Lower lobe of right lung (tissue), 2 donors: ENCODE results near the gene FGD6. TPM values are rescaled to one million over a fixed set of nuclear protein-coding genes. Genes with fewer than 3 reads are reported as not detected.

Experiments used
- ATAC-seq, 2 donors: fragments of 200-7000 bp; cut with Tn5 transposase; one replicate each; pipeline ENCODE4 v1.9.1; 2020 to 2022; ENCODE audit warnings: mild to moderate bottlenecking in 2 of 2, moderate library complexity in 2 of 2
- DNase-seq: peaks from one replicate; pipeline ENCODE4 v3.0.0-alpha.2; 2020
- H3K27ac ChIP-seq: fragments of 200-600 bp; one replicate; pipeline ENCODE4 v1.8.0; 2022
- H3K27me3 ChIP-seq: fragments of 200-600 bp; one replicate; pipeline ENCODE4 v1.8.0; 2022; ENCODE audit warnings: low read depth
- H3K36me3 ChIP-seq: fragments of 200-600 bp; one replicate; pipeline ENCODE4 v1.8.0; 2022; ENCODE audit warnings: mild to moderate bottlenecking
- H3K4me1 ChIP-seq: fragments of 200-600 bp; one replicate; pipeline ENCODE4 v1.8.0; 2022
- H3K4me3 ChIP-seq: fragments of 200-600 bp; one replicate; pipeline ENCODE4 v1.8.0; 2022; ENCODE audit warnings: mild to moderate bottlenecking
- H3K9me3 ChIP-seq: fragments of 200-600 bp; one replicate; pipeline ENCODE4 v1.8.0; 2022
- CTCF ChIP-seq: fragments of 200-600 bp; IDR thresholded peaks from one replicate; pipeline ENCODE4 v1.8.0; 2022; ENCODE audit warnings: antibody characterized with exemption, mild to moderate bottlenecking
- intact Hi-C: fragments of 100-400 bp; cut with DNase I; formaldehyde crosslinking; loops from one replicate; pipeline ENCODE4 v1.11.0; 2022
- total RNA-seq: library from RNA; stranded (reverse); fragmentation: NEBNext Ultra II Directional; extraction: Animal tissue kit (Norgen Biotek cat#: 25700); gene quantifications from one replicate; pipeline ENCODE4 v1.2.1, GENCODE V29; 2021
- donor health status: DM: no; HTN: yes; CAD: no; lungs with severe emphysema.

Gene FGD6
- total RNA-seq, 1 donor from 2014 or later = 22.9 TPM

GRCh38 chr12:95205016-95205624 lies 12.1 kb downstream of the FGD6 start:
- H3K36me3 ChIP-seq = no peaks in the 10 kb centered on the region
- no peak overlapping the region for H3K4me3 ChIP-seq
- H3K27me3 ChIP-seq = no peaks in the 10 kb centered on the region
- no peak for TF ChIP-seq CTCF
- H3K27ac ChIP-seq = peak overlapping the region; percentile 69
- intact Hi-C loops = no loop called here
- no peak for DNase-seq
- H3K4me1 ChIP-seq = peaks cover 57% of the 10 kb centered on the region
- no peak for ATAC-seq
- H3K9me3 ChIP-seq = no peaks in the 10 kb centered on the region

- intact Hi-C loops = no loop called here
- Histone ChIP-seq H3K4me3 (no peak overlapping the region), H3K27me3 (no peaks in the 10 kb centered on the region), H3K4me1 (peaks cover 64% of the 10 kb centered on the region), H3K9me3 (no peaks in the 10 kb centered on the region), H3K27ac (peak overlapping the region; percentile 69), H3K36me3 (no peaks in the 10 kb centered on the region)
- peak; percentile 78 to 80 for ATAC-seq
- DNase-seq = peak; percentile 57
- no peak for TF ChIP-seq CTCF
Measured at GRCh38 chr12:95204141-95204866, 13.0 kb downstream of the FGD6 start.

GRCh38 chr12:95203487-95204030 lies 13.7 kb downstream of the FGD6 start:
- H3K4me3 ChIP-seq = no peak overlapping the region
- no peak for TF ChIP-seq CTCF
- intact Hi-C loops = no loop called here
- peak overlapping the region; percentile 12 for H3K27ac ChIP-seq
- H3K4me1 ChIP-seq = peaks cover 64% of the 10 kb centered on the region
- H3K9me3 ChIP-seq = no peaks in the 10 kb centered on the region
- DNase-seq (no peak), ATAC-seq (no peak)
- no peaks in the 10 kb centered on the region for H3K27me3 ChIP-seq
- no peaks in the 10 kb centered on the region for H3K36me3 ChIP-seq

- Histone ChIP-seq H3K27ac (peak overlapping the region; percentile 0), H3K27me3 (no peaks in the 10 kb centered on the region), H3K9me3 (no peaks in the 10 kb centered on the region), H3K4me1 (peaks cover 64% of the 10 kb centered on the region), H3K4me3 (no peak overlapping the region), H3K36me3 (no peaks in the 10 kb centered on the region)
- no peak for DNase-seq
- ATAC-seq = no peak
- no peak for TF ChIP-seq CTCF
- intact Hi-C loops = no loop called here
Measured at GRCh38 chr12:95202691-95203486, 14.4 kb downstream of the FGD6 start.

GRCh38 chr12:95201056-95201670 lies 16.1 kb downstream of the FGD6 start:
- Histone ChIP-seq H3K27me3 (no peaks in the 10 kb centered on the region), H3K4me3 (no peak overlapping the region), H3K4me1 (peaks cover 61% of the 10 kb centered on the region), H3K27ac (no peak overlapping the region), H3K36me3 (no peaks in the 10 kb centered on the region), H3K9me3 (no peaks in the 10 kb centered on the region)
- ATAC-seq (no peak), DNase-seq (no peak)
- TF ChIP-seq CTCF = no peak
- intact Hi-C loops = no loop called here
